SK-N-SH (cell line): ENCODE results near the gene PSMB9. TPM values are rescaled to one million over a fixed set of nuclear protein-coding genes. Genes with fewer than 3 reads are reported as not detected.

Source experiments
- CTCF ChIA-PET: fragments of 300-600, 350-600 bp; formaldehyde crosslinking; extraction: SDS; loops from one replicate; lab custom pipeline; 2021; lab: Yijun Ruan, JAX
- POLR2A ChIA-PET: fragments of 350-600 bp; sonication (Branson Sonifier 250); formaldehyde crosslinking; extraction: SDS; loops from one replicate; lab custom pipeline; 2020; ENCODE audit warnings: antibody characterized with exemption, inconsistent platforms; lab: Yijun Ruan, JAX
- DNase-seq: peaks from one replicate; pipeline ENCODE4 v3.0.0; 2012
- H2AFZ ChIP-seq: fragments of 200-600 bp; sonication (generic); 2 replicates; pipeline ENCODE4 v1.8.1; 2016; ENCODE audit warnings: antibody characterized with exemption, mild to moderate bottlenecking, low read depth
- H3F3A ChIP-seq: fragments of 200-600 bp; sonication (generic); replicated peaks from 2 replicates; pipeline ENCODE3; 2016; ENCODE audit warnings: antibody characterized with exemption, mild to moderate bottlenecking; ENCODE audit not compliant: insufficient read depth
- H3K27ac ChIP-seq, 2 experiments: fragments of 200-500 bp in 1 of 2; fragments of 200-600 bp in 1 of 2; sonication (Bioruptor generic) in 1 of 2; sonication (generic), shearing (Covaris generic) in 1 of 2; 2 replicates each; pipeline versions ENCODE4 v1.5.1 to v1.6.1; 2014 to 2016; ENCODE audit warnings: low read depth in 2 of 2, inconsistent platforms in 1 of 2, low read length in 1 of 2, mild to moderate bottlenecking in 1 of 2, mixed read lengths in 1 of 2
- H3K27me3 ChIP-seq: fragments of 200-600 bp; sonication (generic), shearing (Covaris generic); 2 replicates; pipeline ENCODE4 v1.6.1; 2016; ENCODE audit warnings: mixed run types; ENCODE audit not compliant: insufficient read depth
- H3K36me3 ChIP-seq, 2 experiments: fragments of 200-500 bp in 1 of 2; fragments of 200-600 bp in 1 of 2; sonication (Bioruptor generic) in 1 of 2; sonication (generic) in 1 of 2; replicated peaks in 1 of 2; 2 replicates each; pipeline versions ENCODE3 to v1.5.1; 2014 to 2016; ENCODE audit warnings: low read length in 1 of 2, mild to moderate bottlenecking in 1 of 2; ENCODE audit not compliant: insufficient read depth in 2 of 2, control insufficient read depth in 1 of 2
- H3K4me1 ChIP-seq, 2 experiments: fragments of 200-500 bp in 1 of 2; fragments of 200-600 bp in 1 of 2; sonication (Bioruptor generic) in 1 of 2; sonication (generic), shearing (Covaris generic) in 1 of 2; 2 replicates each; pipeline versions ENCODE4 v1.5.1 to v1.6.1; 2014 to 2016; ENCODE audit warnings: low read depth in 1 of 2, low read length in 1 of 2, mixed run types in 1 of 2; ENCODE audit not compliant: insufficient read depth in 2 of 2, control insufficient read depth in 1 of 2
- H3K4me2 ChIP-seq: fragments of 200-600 bp; sonication (generic), shearing (Covaris generic); 2 replicates; pipeline ENCODE4 v1.6.1; 2017; ENCODE audit warnings: mixed run types
- H3K4me3 ChIP-seq, 2 experiments: fragments of 200-500 bp in 1 of 2; fragments of 200-600 bp in 1 of 2; sonication (Bioruptor generic) in 1 of 2; sonication (generic), shearing (Covaris generic) in 1 of 2; 2 replicates each; pipeline versions ENCODE4 v1.5.1 to v1.8.1; 2014 to 2016; ENCODE audit warnings: low read depth in 2 of 2, inconsistent platforms in 1 of 2, low read length in 1 of 2, mild to moderate bottlenecking in 1 of 2, mixed read lengths in 1 of 2, moderate library complexity in 1 of 2
- H3K79me2 ChIP-seq: fragments of 200-600 bp; sonication (generic); 2 replicates; pipeline ENCODE4 v1.8.1; 2017; ENCODE audit warnings: mild to moderate bottlenecking; ENCODE audit not compliant: insufficient read depth
- H3K9ac ChIP-seq: fragments of 200-600 bp; sonication (generic); 2 replicates; pipeline ENCODE4 v1.6.1; 2017; ENCODE audit warnings: mixed run types
- H3K9me2 ChIP-seq: fragments of 200-600 bp; sonication (generic); 2 replicates; pipeline ENCODE4 v1.6.1; 2017; ENCODE audit warnings: mixed run types
- H3K9me3 ChIP-seq: fragments of 200-600 bp; sonication (generic); 2 replicates; pipeline ENCODE4 v1.6.1; 2017; ENCODE audit warnings: mixed run types, mild to moderate bottlenecking, moderate library complexity
- H4K20me1 ChIP-seq: fragments of 200-600 bp; sonication (generic); 2 replicates; pipeline ENCODE4 v1.6.1; 2017; ENCODE audit warnings: mild to moderate bottlenecking, mixed run types; ENCODE audit not compliant: insufficient read depth
- CHD2 ChIP-seq: fragments of 150-350 bp; IDR thresholded peaks from 2 replicates; pipeline ENCODE4 v1.6.1; 2018; ENCODE audit warnings: low read length; ENCODE audit not compliant: partially characterized antibody
- ELF1 ChIP-seq: IDR thresholded peaks from 2 replicates; pipeline ENCODE4 v1.4.0; 2012
- EP300 ChIP-seq, 2 experiments: IDR thresholded peaks; 2 replicates each; pipeline versions ENCODE4 v1.4.0 to v1.6.1; 2012; ENCODE audit warnings: borderline replicate concordance in 1 of 2, low read depth in 1 of 2, low read length in 1 of 2
- EZH2phosphoT487 ChIP-seq: fragments of 200-600 bp; sonication (generic); IDR thresholded peaks from 2 replicates; pipeline ENCODE4 v1.6.1; 2017; ENCODE audit warnings: low read depth, mixed run types, mild to moderate bottlenecking, antibody characterized with exemption, moderate library complexity, borderline replicate concordance
- FOSL2 ChIP-seq: IDR thresholded peaks from 2 replicates; pipeline ENCODE4 v1.4.0; 2012; ENCODE audit warnings: low read depth, mild to moderate bottlenecking, moderate library complexity, borderline replicate concordance
- GABPA ChIP-seq: IDR thresholded peaks from 2 replicates; pipeline ENCODE4 v1.4.0; 2012; ENCODE audit warnings: low read depth, mild to moderate bottlenecking
- JUND ChIP-seq: IDR thresholded peaks from 2 replicates; pipeline ENCODE4 v1.4.0; 2012
- MEF2A ChIP-seq: IDR thresholded peaks from 2 replicates; pipeline ENCODE4 v1.4.0; 2012; ENCODE audit warnings: low read depth, borderline replicate concordance
- MXI1 ChIP-seq: IDR thresholded peaks from 2 replicates; pipeline ENCODE4 v1.6.1; 2012; ENCODE audit warnings: mild to moderate bottlenecking, low read depth, low read length, improper control_type of control experiment
- PBX3 ChIP-seq: IDR thresholded peaks from 2 replicates; pipeline ENCODE4; 2012
- RAD21 ChIP-seq: IDR thresholded peaks from 2 replicates; pipeline ENCODE4 v1.6.1; 2012; ENCODE audit warnings: mild to moderate bottlenecking, low read length
- RCOR1 ChIP-seq: fragments of 150-350 bp; IDR thresholded peaks from 2 replicates; pipeline ENCODE4 v1.6.1; 2017; ENCODE audit warnings: antibody characterized with exemption, low read length
- RXRA ChIP-seq: IDR thresholded peaks from 2 replicates; pipeline ENCODE4 v1.4.0; 2012; ENCODE audit warnings: low read depth, mild to moderate bottlenecking, borderline replicate concordance
- SMC3 ChIP-seq: IDR thresholded peaks from 2 replicates; pipeline ENCODE4 v1.6.1; 2012; ENCODE audit warnings: low read depth, low read length, improper control_type of control experiment
- TCF12 ChIP-seq: IDR thresholded peaks from 2 replicates; pipeline ENCODE4 v1.4.0; 2012
- WGBS: methylation state at CpG from one replicate; pipeline ENCODE4 v1.1.6; 2017; ENCODE audit warnings: low lambda C conversion rate; 5-methylcytosine and 5-hydroxymethylcytosine counted together
- polyA plus RNA-seq, 3 experiments: library from polyadenylated mRNA; depleted of rRNA; stranded (reverse); fragments of >200 nt; gene quantifications; 2 replicates each; pipeline ENCODE4 v1.2.3, GENCODE V29; 2012

Gene PSMB9
- polyA plus RNA-seq, 1 of the 3 experiments (the other 2 are of a cell fraction): 83.7 TPM

DNA sequence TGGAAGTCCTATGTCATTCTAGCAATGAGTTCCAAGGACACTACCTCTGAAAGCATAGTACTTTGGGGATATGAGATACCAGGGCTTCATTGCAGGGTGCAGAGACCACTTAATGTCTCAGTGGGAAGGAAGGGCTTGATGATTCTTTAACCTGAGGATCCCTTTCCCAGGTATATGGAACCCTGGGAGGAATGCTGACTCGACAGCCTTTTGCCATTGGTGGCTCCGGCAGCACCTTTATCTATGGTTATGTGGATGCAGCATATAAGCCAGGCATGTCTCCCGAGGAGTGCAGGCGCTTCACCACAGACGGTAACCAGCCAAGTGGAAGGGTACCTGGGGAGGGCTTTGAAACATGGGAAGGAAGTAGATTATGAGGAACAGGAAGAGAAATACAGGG is 4.2 kb downstream of the PSMB9 start:
- 71% methylated on average over 5 of the region's 5 CpGs for WGBS
- H3K36me3 ChIP-seq: peaks cover 0 to 3% of the 10 kb centered on the region in 2 experiments
- H2AFZ ChIP-seq: no peak overlapping the region
- H3K27me3 ChIP-seq: no peaks in the 10 kb centered on the region
- no peak for TF ChIP-seq ELF1
- no peak for TF ChIP-seq GABPA
- no peak for TF ChIP-seq RAD21
- no peak for TF ChIP-seq TCF12
- no peak for TF ChIP-seq PBX3
- H3K4me1 ChIP-seq: peaks cover 0 to 5% of the 10 kb centered on the region in 2 experiments; a peak in 1 of 4 replicates
- H4K20me1 ChIP-seq: no peaks in the 10 kb centered on the region
- POLR2A ChIA-PET: no interaction called here
- no peaks in the 10 kb centered on the region for H3K79me2 ChIP-seq
- CTCF ChIA-PET: interaction anchor here (1.0 to 8.3 kb wide), 8 partner anchors 11 to 290 kb away, joined by 3 to 137 read pairs (median 5); partner anchors contain the start of genes HLA-DMA, PSMB8 and TAP2
- H3K9ac ChIP-seq: no peak overlapping the region
- H3K4me3 ChIP-seq: no peak overlapping the region
- H3K4me2 ChIP-seq: no peak overlapping the region
- H3K9me2 ChIP-seq: no peaks in the 10 kb centered on the region
- peaks cover 8% of the 10 kb centered on the region for H3F3A ChIP-seq
- H3K9me3 ChIP-seq: no peaks in the 10 kb centered on the region
- DNase-seq: no peak
- no peak overlapping the region for H3K27ac ChIP-seq

DNA sequence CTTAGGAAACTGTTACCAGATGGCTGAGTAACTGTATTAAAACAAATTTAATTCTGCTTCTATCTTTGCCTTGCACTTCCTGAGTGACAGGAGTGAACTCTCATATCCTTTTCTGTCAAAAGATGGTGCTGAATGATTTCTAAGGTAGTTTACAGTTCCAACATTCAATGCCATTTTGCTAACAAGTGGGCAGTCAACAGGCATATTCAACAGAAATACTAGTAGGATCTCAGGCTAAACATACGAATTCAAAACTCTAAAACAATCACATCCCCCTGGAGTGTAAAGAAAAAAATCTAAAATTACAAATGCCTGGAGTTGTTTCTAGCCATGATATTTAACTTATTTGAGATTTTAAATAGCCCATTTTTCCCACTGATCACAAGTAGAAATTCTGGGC is 6.7 kb downstream of the PSMB9 start:
- 79% methylated on average over 1 of the region's 1 CpG for WGBS
- H3K27ac ChIP-seq: no peak overlapping the region
- no peak overlapping the region for H3K4me3 ChIP-seq
- no peaks in the 10 kb centered on the region for H4K20me1 ChIP-seq
- peaks cover 5% of the 10 kb centered on the region; the same call in 1 of the 2 replicates for H3K27me3 ChIP-seq
- peaks cover 0 to 3% of the 10 kb centered on the region in 2 experiments for H3K36me3 ChIP-seq
- no peak overlapping the region for H2AFZ ChIP-seq
- no peaks in the 10 kb centered on the region for H3K79me2 ChIP-seq
- POLR2A ChIA-PET: no interaction called here
- no peak for DNase-seq
- no peaks in the 10 kb centered on the region for H3K9me3 ChIP-seq
- no peaks in the 10 kb centered on the region for H3K9me2 ChIP-seq
- CTCF ChIA-PET: interaction anchor here (1.1 to 9.5 kb wide), 4 partner anchors 9 to 107 kb away, joined by 3 to 223 read pairs (median 70); partner anchors contain the start of genes BRD2 and TAP2
- H3K4me1 ChIP-seq: no peaks in the 10 kb centered on the region
- no peak overlapping the region for H3K9ac ChIP-seq
- no peak overlapping the region for H3K4me2 ChIP-seq
- TF ChIP-seq JUND: no peak
- no peak for TF ChIP-seq MXI1
- TF ChIP-seq RCOR1: no peak
- no peak for TF ChIP-seq SMC3
- TF ChIP-seq FOSL2: no peak
- TF ChIP-seq RXRA: no peak
- TF ChIP-seq CHD2: no peak
- H3F3A ChIP-seq: peaks cover 4% of the 10 kb centered on the region

GRCh38 chr6:32862725-32863124 is 8.7 kb downstream of the PSMB9 start:
- no peak overlapping the region for H2AFZ ChIP-seq
- H3K9me3 ChIP-seq: no peaks in the 10 kb centered on the region
- H3K79me2 ChIP-seq: no peaks in the 10 kb centered on the region
- WGBS: 70% methylated on average over 3 of the region's 3 CpGs
- no peaks in the 10 kb centered on the region for H4K20me1 ChIP-seq
- no peak for DNase-seq
- H3F3A ChIP-seq: peaks cover 4% of the 10 kb centered on the region
- no peak overlapping the region for H3K4me2 ChIP-seq
- no peak overlapping the region for H3K4me3 ChIP-seq
- H3K27ac ChIP-seq: no peak overlapping the region
- H3K27me3 ChIP-seq: peaks cover 6% of the 10 kb centered on the region; the same call in 1 of the 2 replicates
- CTCF ChIA-PET: interaction anchor here (9.5 kb wide), 1 partner anchor 23 kb away, joined by 223 read pairs; the partner anchor contains the start of gene TAP2
- POLR2A ChIA-PET: no interaction called here
- no peaks in the 10 kb centered on the region for H3K4me1 ChIP-seq
- no peaks in the 10 kb centered on the region for H3K9me2 ChIP-seq
- TF ChIP-seq MEF2A: no peak
- TF ChIP-seq EP300 (IDR thresholded peaks at IDR 0.05; ENCODE audit: borderline replicate concordance in 1 of 2, low read depth in 1 of 2, low read length in 1 of 2): no peak
- no peak for TF ChIP-seq ELF1
- no peak for TF ChIP-seq EZH2phosphoT487
- H3K9ac ChIP-seq: no peak overlapping the region
- H3K36me3 ChIP-seq: peaks cover 0 to 3% of the 10 kb centered on the region in 2 experiments
